Umbilical cord (tissue), 2 donors: Measurements from ENCODE around the gene TAL1. TPM values are rescaled to one million over a fixed set of nuclear protein-coding genes. Genes with fewer than 3 reads are reported as not detected.
A peak's percentile ranks its signal among the peaks of the same experiment; 100 is the strongest.

Experiments
- DNase-seq: peaks from one replicate; pipeline ENCODE4 v3.0.0-alpha.2; 2015; ENCODE audit warnings: low spot score
- total RNA-seq: library from RNA; depleted of rRNA; stranded (reverse); fragments of >200 nt; gene quantifications from one replicate; pipeline ENCODE4 v1.2.3, GENCODE V29; 2014; ENCODE audit warnings: low replicate concordance; ENCODE audit not compliant: insufficient read depth

The TAL1 gene
- total RNA-seq, 1 donor from 2014 or later = 3.1 TPM

GRCh38 chr1:47189844-47190508 is 42.0 kb downstream of the TAL1 start, which contains the start of gene PDZK1IP1:
Gene PDZK1IP1 (minus strand): TSS chr1:47190036. CDS start chr1:47189932, 104 bp downstream.
- DNase-seq = peak; percentile 22

GRCh38 chr1:47188791-47189785 is 42.9 kb downstream of the TAL1 start:
- DNase-seq = no peak

- DNase-seq = no peak
These were observed 44.1 kb downstream of the TAL1 start for GRCh38 chr1:47187926-47188250.

DNA sequence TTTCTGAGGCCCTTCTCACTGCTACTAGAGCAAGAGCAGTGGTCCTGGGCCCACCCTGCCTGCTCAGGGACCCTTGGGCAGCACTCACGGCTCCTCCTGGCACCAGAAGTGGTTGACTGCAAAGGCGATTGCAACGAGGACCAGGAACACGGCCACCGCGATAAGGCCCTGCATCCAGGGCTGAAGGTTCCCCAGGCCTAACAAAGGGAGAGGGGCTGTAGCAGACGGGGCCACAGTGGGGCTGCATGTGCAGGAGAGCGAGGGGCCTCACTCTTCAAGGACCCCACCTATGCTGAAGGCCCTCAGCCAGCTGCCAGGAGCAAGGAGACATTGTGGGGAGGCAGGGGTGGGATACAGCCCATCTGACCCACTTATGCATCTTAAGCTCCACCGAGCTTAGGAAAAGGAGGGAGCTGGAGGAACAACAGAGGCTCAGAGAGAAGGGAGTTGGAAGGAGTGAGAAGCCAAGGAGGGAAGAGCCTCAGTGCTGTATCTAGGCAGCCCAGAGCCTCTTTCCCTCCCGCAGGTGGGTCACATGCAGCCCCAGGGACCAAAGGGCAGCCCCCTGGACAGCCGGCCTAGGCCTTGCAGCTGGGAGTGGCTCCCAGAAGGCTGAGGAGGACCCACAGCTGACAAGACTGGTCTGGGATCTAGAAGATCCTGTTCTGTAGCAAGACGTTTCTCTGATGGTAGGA is 44.6 kb downstream of the TAL1 start:
- no peak for DNase-seq

- DNase-seq = no peak
These were observed 45.5 kb downstream of the TAL1 start for GRCh38 chr1:47186267-47187185.

GRCh38 chr1:47184822-47185677 is 47.0 kb downstream of the TAL1 start:
- no peak for DNase-seq

GRCh38 chr1:47184090-47184821 is 47.8 kb downstream of the TAL1 start:
- DNase-seq = no peak

- DNase-seq = no peak
These were observed 48.5 kb downstream of the TAL1 start for GRCh38 chr1:47183308-47184089.

DNA sequence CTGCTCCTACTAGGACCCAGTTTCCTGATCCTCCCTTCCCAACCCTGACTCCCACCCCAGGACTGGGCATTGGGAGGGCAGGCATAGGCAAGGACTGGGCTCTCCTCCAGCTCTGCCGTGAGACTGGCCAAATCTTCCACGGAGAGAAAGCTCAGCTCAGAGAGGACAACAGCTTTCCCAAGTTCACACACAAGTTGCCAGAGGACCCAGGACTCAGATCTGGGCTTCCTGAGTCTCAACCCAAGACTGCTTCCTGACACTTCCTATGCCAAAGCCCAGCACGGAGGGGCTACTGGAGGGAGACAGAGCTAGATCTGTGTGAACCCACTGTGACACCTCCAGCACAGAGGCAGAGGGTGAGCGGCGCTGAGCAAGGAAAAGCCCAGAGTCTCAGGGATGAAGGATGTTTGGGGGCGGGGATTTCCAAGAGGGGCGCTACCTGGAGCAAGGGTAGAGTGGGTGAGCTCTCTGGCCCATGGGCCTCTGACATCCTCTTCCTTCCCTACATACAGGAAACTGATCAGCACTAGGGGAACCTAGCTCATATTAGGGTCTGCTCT is 49.3 kb downstream of the TAL1 start:
- no peak for DNase-seq

GRCh38 chr1:47181955-47182675 is 49.9 kb downstream of the TAL1 start:
- no peak for DNase-seq

DNA sequence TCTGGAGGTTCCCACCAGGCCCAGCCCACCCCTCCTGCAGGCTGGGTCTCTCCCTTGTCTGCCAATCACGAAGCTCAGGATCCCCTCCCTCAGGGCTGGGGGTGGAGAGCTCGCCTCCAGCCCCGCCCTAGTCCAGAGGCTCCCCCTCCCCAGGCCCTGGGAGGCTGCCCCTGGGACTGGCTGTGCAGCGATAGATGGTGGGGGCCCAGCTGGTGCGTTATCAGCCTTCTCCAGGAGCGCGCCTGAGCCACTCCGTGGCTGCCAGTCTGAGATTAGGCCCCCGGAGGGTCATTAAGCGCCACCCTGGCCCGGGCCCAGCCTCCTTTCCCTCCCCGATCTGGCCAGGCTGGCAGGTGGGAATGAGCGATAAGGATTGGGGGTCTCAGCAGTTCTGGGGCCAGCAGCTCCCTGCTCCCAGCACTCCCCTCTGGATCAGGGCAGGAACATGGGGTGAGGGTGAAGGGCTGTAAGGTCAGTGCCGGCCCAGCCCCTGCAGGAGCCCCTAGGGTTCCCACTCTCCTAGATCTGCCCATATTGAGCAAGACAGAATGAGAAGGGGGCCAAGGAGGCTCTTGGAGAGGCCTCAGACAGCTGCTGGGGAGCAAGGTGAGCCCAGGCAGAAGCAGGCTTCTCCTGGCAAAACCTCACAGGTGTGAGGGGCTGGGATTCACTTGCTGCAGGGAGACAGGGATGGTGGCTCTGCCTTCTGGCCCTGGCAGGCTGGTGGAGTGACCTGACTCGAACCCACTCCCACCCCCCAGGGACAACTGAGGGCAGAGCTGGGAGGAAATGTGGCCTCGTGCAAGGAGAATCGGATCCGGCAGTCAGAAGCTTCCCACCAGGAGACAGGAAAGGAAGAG is 50.7 kb downstream of the TAL1 start:
- DNase-seq = no peak

DNA sequence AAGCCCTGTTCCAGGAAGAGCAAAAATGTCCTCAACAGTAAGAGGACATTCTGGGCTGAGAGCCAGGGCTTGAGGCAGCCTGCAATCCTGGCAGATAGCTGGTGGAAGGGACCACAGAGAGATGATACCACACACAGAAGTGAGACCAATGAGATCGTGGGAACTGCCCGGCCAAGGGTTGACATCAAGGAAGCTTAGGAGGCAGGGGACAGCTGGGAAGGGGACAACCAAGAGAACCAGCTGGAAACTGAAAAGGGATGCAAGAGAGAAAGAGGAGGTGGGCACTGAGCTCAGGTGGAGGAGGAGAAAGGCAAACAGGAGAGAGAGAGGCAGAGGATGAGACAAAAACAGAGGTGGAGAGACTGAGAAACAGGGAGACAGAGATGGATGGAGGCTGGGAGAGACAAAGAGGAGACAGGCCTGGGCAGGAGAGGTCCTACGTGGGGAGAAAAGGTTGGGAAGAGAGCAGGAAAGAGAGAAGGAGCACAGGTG is 51.4 kb downstream of the TAL1 start:
- no peak for DNase-seq

- no peak for DNase-seq
These were observed 51.9 kb downstream of the TAL1 start for GRCh38 chr1:47179988-47180563.

DNA sequence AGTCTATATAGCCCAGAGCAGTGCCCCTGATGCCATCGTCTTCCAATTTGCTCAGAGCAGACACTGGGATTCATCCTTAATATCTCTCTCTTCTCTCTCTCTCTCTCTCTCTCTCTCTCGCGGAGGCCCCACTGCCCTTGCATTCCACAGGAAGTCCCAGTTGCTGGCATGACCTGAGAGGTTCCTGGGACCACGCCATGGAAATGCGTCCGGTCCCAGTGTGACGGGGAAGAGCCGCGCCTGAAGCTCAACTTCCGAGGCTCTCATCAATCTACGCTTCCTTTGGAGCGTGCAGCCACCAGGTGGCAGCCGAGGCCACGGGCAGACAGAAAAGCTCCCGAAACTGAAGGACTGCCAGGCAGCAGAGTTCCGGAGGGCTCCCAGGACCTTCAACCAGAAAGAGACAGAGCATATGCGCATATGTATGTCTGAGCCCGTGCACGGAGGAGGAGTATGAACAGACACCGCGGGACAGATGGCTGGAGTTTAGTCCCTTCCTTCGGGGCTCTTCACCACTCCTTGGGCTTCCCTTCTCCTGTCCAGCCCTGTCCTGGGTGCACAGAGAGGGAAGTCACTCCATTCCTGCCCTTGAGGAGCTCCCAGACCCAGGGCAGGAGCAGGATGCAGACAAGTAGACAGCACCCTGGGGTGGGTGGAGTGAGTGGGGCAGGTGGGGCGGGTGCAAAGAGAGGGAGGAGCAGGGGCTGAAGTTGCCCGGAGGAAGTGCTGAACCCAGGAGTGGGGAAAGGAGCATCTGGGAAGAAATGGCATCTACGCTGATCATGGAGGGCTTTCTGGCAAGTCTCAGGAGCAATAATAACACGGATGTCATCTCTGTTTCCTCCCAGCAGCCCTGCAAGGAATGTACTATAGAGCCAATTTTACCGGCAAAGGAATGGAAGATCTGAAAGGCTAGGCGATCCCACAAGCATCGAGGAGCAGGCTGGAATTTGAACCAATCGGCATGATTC is 52.7 kb downstream of the TAL1 start:
- peak; percentile 96 for DNase-seq

DNA sequence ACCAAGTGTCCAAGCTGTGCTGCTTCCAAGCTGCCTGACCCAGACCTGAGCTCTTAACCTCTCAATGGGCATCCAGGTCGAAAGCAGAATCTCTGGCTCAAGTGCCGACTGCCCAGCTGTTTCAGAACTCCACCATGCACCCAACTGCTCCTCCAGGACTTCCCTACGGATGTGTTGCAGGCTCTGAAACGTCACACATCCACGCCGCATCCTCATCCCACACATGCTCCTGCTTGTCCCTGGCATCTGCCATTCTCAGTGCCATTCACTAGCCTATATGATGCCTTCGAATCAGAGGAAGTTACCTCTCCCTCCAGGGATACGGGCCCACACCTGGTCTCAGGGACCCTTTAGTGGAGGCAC is 53.4 kb downstream of the TAL1 start:
- DNase-seq = no peak
